SIG-M5 treated with dmso at 0.1 percent for 504 hours (cell line): ENCODE measurements around the gene CGN.

Experiments
- DNase-seq: peaks from one replicate; lab custom pipeline; 2025; ENCODE audit not compliant: unreplicated experiment; lab: John Stamatoyannopoulos, UW

The CGN gene

DNA sequence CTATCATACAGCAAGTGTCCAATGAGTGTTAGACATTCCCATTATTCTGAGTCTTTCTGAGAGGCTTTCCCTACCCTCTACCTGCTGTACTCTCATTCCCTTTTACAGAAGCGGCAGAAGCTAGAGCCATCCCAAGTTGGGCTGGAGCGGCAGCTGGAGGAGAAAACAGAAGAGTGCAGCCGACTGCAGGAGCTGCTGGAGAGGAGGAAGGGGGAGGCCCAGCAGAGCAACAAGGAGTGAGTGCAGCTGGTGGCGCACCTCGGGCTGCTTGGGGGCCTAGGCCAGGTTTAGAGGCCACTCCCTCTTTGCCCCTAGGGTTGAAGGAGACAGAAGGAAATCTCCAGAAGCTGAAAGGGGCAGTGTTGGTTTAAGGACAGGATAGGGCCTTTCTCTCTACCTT, 12.1 kb downstream of the CGN start:
- no peak for DNase-seq

DNA sequence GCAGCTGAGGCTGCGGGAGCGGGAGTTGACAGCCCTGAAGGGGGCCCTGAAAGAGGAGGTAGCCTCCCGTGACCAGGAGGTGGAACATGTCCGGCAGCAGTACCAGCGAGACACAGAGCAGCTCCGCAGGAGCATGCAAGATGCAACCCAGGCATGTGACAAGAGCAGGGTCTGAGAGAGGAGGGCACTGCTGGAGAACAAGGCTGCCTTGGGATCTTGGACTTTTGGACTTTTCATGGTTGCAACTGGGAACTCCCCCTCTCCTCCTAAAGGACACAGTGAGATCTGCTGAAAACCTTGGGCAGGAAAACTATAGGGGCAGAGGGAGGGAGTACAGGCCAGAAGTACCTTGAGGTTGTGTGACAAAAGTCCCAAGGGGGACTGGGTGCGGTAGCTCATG, 13.5 kb downstream of the CGN start:
- DNase-seq = no peak

DNA sequence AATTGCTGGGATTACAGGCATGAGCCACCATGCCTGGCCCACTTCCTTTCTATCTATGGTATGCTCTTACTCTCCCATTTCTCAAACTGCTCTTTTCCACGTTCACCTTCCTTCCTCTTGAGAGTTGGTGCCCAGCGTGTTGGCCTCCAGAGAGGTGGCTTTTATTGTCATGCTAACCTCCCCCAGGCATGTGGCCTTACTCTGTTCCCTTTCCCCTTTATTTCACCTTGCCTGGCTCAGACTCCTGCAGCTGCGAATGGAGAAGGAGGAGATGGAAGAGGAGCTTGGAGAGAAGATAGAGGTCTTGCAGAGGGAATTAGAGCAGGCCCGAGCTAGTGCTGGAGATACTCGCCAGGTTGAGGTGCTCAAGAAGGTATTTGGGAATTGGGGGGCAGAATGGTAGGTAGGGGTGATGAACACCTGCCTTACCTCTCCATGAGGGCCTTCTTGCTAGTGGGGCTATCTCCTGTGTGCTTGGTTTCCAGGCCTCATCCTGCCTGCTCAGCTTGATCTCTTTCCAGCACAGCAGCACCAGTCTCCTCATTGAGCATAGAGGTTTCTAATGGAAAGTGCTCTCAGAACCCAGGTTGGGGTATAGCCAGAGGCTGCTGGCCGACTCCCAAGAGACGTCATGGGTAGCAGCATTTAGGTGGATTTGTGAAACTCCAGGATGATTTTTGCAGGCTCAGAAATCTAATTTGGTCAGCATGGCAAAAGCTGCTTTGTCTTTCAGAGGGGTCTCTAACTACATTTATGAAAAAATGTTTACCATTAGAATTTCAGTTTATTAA, 15.7 kb downstream of the CGN start:
- DNase-seq = no peak

DNA sequence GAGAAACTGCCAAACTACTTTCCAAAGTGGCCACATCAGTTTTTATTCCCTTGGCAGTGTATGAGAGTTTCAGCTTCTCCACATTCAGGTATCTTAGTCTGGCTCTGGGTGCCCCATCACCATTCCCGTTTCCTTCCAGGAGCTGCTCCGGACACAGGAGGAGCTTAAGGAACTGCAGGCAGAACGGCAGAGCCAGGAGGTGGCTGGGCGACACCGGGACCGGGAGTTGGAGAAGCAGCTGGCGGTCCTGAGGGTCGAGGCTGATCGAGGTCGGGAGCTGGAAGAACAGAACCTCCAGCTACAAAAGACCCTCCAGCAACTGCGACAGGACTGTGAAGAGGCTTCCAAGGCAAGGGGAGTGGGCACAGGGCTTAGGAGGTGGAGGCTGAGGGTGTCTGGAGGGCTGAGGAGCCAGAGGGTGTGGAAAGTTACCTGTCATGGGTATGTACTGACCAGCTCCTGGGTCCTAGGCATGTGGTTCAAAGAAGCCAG, 18.1 kb downstream of the CGN start:
- DNase-seq = no peak

DNA sequence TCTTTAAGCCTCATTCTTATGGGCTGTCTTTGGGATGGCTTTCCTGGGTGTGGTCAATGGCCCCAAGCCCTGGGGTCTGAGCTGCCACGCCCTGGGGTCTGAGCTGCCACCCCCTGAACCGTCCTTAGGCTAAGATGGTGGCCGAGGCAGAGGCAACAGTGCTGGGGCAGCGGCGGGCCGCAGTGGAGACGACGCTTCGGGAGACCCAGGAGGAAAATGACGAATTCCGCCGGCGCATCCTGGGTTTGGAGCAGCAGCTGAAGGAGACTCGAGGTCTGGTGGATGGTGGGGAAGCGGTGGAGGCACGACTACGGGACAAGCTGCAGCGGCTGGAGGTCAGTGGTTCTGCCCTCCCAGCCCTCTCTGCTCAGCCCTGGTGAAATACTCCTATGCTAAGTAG, 18.6 kb downstream of the CGN start:
- DNase-seq = no peak

DNA sequence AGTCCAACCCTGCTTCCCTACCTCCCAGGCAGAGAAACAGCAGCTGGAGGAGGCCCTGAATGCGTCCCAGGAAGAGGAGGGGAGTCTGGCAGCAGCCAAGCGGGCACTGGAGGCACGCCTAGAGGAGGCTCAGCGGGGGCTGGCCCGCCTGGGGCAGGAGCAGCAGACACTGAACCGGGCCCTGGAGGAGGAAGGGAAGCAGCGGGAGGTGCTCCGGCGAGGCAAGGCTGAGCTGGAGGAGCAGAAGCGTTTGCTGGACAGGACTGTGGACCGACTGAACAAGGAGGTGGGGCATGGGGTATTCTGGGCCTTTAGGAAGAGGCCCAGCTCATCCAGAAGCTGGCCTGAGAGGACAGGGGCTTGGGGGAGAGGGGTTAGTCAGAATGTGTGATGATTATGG, 19.3 kb downstream of the CGN start:
- DNase-seq = no peak

DNA sequence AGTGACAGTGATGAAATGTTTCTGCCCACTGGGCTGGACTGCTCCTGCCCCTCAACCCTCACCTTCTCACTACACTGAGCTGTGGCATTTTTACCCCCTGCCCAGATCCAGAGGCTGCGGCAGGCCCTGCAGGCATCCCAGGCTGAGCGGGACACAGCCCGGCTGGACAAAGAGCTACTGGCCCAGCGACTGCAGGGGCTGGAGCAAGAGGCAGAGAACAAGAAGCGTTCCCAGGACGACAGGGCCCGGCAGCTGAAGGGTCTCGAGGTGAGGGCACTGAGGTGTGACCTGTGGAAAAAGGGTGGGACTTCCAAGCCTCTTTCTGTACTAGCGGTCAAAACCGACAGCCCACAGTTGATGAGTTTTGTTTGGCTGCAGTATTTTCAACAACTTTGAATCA, 22.7 kb downstream of the CGN start:
- DNase-seq = no peak

DNA sequence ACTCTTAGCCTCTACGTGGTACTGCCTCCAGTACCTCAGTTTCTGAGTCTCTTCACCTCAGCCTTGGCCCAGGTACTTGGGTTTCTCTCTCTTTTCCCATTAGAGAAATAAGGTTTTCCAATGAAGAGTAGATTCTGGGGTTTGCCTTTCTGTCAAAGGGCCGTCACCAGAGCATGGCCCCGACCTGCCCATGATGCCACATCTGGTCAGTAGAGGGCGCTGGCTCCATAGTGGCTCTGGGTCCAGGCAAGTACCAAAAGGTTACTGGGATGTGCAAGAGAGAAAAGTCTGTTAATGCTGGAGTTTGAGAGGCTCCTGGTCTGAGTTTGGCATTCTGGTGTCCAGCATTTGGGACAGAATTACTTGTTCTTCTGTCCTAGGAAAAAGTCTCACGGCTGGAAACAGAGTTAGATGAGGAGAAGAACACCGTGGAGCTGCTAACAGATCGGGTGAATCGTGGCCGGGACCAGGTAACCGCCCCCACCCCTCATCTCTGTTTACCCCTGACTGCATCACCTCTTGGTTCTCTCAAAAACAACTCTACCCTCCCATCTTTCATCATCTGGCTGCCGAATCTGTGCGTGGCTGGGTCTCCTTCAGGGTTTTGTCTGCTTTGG, 23.6 kb downstream of the CGN start:
- peak; percentile 79 for DNase-seq

DNA sequence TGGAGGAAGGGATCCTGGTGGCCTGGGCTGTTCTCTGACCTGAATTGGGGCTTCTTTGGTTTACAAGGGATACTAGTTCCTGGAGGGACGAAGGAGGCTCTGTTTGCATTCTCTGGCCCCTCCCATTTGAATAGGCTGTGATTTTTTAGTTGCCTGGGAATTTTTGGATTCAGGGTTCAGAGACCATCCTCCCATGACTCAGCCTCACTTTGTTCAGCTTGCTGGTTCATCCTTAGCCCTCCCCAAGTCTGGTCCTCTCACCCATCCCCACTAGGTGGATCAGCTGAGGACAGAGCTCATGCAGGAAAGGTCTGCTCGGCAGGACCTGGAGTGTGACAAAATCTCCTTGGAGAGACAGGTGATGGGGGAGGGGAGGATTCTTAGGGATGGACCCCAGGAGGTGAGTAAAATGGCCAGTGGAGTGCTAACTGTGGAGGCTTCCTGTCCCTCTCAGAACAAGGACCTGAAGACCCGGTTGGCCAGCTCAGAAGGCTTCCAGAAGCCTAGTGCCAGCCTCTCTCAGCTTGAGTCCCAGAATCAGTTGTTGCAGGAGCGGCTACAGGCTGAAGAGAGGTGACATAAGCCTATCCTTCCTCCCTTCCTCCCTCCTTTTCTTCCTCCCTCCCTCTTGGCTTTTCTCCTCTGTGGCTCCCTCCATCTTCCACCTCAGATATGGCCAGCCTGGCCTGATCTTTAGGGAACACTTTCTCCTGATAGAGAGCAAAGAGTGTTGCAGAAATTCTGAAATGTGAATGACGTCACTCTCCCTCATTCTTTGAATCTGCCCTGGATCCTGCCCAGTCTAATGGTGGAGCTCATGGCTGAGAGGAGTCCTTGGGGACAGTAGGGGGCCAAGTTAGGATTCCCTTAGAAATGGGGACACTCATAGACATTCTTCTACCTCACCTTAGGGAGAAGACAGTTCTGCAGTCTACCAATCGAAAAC, 24.4 kb downstream of the CGN start:
- DNase-seq = no peak

DNA sequence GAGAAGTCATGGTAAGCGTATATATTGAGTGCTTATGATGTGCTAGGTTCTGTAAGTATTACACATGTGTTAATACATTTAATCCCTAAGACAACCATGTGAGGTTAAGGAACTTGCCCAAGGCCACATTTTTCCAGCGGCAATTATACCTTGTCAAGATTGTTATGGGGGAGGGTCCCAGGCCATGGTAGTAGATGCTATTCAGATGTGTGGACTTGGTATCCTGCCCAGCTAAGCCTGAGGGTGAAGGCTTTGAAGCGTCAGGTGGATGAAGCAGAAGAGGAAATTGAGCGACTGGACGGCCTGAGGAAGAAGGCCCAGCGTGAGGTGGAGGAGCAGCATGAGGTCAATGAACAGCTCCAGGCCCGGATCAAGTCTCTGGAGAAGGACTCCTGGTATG, 25.3 kb downstream of the CGN start:
- no peak for DNase-seq

DNA sequence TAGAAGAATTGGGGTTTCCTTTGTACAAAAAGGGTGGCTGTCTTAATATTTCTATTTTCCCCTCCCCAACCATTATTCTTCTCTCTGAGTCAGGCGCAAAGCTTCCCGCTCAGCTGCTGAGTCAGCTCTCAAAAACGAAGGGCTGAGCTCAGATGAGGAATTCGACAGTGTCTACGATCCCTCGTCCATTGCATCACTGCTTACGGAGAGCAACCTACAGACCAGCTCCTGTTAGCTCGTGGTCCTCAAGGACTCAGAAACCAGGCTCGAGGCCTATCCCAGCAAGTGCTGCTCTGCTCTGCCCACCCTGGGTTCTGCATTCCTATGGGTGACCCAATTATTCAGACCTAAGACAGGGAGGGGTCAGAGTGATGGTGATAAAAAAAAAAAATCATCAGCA, 25.9 kb downstream of the CGN start:
- no peak for DNase-seq

DNA sequence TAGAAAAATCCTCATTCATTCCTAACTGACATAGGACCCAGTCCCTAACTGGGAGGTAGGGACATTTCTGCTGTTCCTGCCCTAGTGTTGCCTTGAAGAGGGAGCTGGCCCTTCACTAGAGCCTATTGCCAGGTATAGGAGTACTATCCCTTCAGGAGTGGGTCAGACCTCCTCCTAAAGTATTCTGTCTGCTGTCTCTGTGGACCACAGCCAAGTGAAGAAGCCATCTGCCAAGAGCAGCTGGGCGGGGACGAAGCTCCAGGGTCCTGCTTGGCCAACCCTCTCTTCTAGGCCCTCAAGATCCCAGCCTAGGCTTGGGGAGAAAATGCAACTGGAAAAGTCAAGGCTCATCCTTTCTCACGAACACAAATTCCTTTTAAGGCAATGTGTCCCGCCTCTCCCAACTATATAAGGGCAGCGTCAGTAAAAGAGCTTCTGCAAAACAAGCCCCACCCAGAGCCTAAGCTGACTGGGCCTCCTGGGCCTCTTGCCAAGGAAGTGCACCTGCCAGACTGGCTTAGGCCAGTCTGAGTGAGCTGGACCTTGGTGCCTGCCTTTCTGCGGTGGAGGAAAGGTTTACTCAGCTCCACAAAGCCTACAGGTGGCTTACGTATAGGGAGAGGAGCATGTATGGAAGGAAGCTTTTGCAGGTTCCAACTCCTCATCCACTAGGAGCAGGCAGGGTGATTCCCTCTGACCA, 28.3 kb downstream of the CGN start:
- peak; percentile 97 for DNase-seq

DNA sequence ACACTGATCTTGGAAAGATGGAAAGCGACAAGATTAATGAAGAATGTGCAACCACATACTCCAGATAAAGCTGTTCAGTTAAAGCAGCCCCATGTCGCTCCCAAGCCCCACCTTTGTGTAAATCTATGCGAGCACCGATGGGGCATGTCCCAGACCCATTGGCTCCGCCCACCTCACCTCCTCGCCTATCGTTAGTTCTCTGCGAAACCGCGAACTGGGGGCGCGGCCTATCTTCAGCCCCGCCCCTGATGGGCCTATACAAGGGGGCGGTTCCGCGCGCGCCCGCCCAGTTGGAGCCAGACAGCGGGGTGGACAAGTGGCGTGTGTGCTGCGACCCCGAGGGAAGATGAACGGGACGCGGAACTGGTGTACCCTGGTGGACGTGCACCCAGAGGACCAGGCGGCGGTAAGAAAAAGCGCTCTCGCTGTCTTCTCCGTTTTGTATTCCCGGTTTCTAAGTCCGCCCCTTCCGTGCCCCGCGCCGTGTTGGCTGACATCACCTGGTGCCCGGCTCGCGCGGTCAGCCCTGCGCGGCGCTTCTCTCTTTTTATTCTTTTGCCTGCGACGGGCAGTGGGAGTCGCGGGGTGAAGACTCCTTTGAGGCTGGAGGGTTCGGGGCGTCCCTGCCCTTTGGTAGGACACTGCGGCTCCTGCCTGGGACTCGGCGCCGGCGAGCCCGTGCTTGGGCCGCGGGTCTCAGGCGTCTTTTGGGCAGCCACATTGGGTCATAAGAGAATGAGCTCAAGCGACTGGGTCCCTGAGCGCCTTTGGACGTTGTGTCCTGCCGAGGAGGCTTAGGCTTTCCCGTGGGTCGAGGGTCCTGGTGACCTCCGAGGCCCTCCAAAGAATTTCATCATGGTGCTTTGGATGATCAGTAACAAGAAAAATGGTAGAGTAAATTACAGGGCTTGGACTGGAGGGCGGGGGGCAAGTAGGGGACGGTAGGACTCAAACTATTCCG, 29.1 kb downstream of the CGN start, which contains the start of gene TUFT1:
Gene TUFT1, plus strand, starts transcription at position 289 of the 961 bp plus-strand sequence. Its CDS starts 58 bp downstream, at position 347.
- peak; percentile 91 for DNase-seq

DNA sequence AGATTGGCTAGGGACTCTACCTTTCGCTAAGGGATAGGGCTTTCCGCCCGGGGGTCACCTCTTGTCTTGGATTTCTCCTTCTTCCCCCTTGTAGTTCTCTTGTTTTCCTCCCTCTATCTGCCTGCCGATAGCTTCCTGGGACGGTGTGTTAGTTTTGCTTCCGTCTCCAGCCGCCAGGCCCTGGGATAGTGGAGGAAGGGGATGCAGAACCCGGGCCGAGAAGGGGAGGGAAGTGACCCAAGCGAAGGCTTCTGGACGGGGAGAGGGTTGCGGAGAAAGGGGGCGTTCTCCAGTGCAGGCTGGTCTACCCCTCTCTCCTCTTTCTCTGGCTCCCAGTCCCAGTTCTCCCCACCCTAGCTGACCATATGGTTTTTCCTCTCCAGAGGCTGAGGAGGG, 29.8 kb downstream of the CGN start:
- no peak for DNase-seq

DNA sequence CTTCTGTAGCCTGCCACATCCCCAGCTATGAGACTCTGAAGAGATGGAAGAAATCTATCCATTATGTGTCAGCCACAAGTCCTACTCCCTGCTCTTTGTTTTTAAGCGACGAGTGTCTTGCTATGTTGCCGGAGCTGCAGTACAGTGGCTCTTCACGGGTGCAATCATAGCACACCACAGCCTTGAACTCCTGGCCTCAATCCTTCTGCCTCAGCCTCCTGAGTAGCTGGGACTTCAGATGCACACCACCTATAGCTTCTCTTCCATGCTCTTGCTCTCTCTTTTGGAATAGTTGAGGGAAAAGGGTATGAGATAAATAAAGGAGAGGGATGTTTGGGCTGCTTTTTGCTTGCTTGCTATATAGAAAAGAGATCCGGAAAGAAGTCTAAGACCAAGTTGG, 30.6 kb downstream of the CGN start:
- DNase-seq = no peak

DNA sequence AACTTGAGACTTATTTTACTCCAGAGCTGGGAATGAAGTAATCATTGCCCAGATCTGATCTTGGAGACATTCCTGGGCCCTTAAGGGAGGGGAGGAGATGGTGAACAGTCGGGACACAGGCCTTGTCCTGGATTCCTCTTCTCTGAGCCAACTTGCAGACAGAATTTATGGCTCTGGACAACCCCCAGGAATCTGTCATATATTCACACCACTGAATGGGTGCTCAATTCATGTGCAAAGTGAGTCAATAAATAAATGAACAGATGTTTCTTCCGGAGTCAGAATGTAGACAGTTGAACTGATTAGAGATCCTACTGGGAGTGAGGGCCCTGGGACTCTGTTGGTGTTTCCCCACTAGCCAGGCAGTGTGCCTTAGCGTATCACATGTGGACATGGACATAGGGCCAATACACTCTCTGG, 31.5 kb downstream of the CGN start:
- no peak for DNase-seq

DNA sequence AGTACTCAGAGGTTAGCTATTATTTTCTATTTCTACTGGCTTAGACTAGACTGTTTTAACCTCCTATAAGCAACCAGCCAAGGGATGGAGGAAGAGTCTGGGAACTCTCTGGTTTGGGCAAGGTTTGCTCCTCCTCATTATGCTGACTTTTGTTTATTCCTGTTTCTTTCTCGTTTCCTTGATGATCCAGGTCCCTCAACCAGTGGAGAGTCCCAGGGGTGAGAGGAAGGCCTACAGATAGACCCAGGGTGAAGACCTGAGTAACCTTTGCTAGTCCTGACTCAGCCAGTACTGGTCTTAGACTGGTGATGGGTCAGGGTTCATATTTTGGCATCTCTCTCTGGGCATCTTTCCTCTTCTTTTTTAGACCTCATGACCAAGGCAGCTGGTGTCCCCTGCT, 34.4 kb downstream of the CGN start:
- no peak for DNase-seq

DNA sequence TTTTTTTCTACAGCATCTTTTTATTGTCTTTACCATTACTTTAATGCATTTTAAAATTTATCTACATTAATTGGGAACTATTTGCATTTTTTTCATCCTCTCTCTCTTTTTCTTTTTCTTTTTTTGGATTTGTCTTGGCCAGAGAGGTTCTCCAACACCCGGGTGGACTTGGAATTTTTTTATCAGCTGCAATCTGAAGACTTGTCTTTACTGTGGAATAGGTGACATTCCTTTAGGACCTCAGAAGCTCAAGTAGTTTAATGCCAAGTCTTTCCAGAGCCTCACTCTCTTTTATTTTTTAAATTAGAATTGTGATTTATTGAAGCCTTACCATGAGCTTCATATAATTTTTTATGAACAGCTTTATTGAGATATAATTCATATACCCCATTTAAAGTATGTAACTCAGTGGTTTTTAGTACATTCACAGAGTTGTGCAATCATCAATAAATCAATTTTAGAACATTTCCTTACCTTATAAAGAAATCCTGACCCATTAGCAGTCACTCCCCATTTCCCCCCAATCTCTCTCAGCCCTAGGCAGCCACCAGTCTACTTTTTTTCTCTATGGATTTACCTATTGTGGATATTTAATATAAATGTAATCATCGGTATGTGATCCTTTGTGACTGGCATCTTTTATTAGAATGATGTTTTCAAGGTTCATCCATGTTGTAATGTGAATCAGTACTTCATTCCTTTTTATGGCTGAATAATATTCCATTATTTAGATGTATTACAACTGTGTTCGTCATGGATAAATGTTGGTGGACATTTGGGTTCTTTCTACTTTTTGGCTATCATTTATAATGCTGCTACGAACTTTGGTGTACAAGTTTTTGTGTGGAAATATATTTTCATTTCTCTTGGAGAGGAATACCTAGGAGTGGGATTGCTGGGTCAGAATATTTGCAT, 35.1 kb downstream of the CGN start:
- DNase-seq = no peak
